Smooth muscle cell of the brain vasculature (primary cell): ENCODE measurements around the gene GAB3.
"Not testable (repeated sequence)": the region's sequence is repeated elsewhere in the genome, so short reads cannot be mapped to it uniquely, and the experiment has no call there.

Experiments
- DNase-seq: peaks from one replicate; pipeline ENCODE4 v3.0.0-alpha.2; 2012; ENCODE audit warnings: low read depth, low spot score

The GAB3 gene

GRCh38 chrX:154724993-154725756 lies 25.7 kb downstream of the GAB3 start:
- DNase-seq: no peak

DNA sequence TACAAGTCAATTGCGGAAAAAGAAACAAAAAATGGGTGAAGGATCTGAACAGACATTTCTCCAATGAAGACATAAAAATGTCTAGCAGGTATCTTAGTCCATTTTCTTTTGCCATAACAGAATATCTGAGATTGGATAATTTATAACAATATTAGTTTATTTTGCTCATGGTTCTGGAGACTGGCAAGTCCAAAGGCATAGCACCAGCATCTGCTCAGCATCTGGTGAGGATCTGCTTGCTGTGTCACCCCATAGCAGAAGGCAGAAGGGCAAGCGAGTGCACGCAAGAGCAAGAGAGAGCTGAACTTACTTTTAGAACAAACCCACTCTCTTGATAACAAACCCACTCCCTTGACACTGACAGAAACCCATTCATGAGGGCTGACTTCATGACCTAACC lies 29.7 kb downstream of the GAB3 start:
- DNase-seq: no peak

- DNase-seq: no peak
Measured at GRCh38 chrX:154720067-154720466, 30.8 kb downstream of the GAB3 start.

DNA sequence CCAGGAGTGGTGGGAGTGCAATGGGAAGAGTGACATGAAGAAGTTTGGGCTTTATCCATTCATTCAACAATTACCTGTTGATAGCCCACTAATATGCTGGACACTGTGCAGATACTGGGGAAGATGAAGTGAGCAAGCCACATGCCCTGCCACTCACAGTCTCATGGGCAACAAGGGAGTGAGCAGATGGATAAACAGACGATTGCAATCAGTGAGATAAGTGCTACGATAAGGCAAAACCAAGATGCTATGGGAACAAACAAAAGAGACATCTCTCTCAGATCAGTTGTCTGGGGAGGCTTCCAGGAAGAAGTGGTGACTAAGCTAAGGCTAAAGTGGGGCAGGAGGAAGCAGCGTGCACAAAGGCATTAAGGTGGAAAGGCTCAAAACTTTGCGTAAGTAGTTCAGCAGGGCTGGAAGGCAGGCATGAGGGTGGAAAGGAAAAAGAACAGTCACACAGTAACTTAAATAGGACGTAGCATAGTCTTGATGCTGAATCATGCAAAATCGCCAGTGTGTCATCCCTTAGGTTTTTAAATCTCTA lies 31.7 kb downstream of the GAB3 start:
- DNase-seq: no peak

DNA sequence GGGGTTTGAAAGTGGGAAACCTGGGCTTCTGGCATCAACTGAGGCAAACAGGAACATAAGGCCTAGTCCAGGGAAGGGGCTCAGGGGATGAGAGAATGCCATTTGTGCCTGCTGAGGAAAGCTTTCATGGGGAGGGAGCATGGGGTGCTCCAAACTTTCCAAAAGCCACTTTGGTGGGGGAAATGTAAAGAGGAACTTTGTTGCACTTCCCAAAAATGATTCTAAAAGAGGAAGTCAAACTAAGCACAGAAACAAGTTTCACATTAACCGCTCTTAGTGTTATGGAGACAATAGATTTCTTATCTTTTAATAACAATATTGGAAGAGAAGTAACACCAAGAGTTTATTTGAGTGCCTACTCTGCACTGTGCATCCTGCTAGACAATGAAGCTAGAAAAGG lies 32.3 kb downstream of the GAB3 start:
- no peak for DNase-seq

DNA sequence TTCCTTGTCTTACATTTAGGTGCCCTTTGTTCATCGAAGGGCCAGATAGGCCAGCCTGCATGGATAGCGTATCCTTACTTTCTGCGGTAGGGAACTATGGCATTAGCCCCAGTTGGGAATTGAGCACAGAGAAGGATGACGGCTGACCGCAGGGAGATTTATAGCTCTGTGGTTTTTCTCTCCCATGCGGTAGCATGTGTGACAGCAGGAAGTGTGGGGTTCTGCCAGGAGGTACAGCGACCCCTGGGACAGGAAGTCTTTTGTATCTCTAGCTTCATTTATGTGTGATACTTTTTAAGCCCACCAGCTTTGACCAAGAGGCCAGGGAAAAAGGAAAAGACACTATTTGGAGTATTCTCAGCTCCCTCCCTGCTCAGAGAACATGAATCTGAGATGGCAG lies 33.1 kb downstream of the GAB3 start:
- no peak for DNase-seq

- no peak for DNase-seq
Measured at GRCh38 chrX:154715825-154716224, 35.1 kb downstream of the GAB3 start.

DNA sequence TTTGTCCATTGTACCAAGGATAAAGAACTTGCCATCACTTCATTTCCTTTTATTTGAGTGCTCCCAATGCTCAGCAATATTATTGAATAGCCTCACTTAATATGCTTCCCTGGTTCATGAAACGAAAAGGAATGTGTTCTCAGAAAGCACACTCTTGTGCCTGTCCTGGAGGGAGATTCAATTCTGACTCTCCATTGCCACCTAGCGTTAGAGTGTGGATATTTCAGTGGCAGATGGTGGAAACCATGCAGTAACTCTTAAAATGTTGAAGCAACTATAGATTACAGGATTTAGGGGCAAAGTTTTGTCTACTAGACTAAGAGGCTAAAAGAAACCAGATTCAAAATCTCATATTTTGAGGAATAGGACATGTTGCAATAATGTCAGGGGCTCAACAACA lies 36.0 kb downstream of the GAB3 start:
- DNase-seq: no peak

DNA sequence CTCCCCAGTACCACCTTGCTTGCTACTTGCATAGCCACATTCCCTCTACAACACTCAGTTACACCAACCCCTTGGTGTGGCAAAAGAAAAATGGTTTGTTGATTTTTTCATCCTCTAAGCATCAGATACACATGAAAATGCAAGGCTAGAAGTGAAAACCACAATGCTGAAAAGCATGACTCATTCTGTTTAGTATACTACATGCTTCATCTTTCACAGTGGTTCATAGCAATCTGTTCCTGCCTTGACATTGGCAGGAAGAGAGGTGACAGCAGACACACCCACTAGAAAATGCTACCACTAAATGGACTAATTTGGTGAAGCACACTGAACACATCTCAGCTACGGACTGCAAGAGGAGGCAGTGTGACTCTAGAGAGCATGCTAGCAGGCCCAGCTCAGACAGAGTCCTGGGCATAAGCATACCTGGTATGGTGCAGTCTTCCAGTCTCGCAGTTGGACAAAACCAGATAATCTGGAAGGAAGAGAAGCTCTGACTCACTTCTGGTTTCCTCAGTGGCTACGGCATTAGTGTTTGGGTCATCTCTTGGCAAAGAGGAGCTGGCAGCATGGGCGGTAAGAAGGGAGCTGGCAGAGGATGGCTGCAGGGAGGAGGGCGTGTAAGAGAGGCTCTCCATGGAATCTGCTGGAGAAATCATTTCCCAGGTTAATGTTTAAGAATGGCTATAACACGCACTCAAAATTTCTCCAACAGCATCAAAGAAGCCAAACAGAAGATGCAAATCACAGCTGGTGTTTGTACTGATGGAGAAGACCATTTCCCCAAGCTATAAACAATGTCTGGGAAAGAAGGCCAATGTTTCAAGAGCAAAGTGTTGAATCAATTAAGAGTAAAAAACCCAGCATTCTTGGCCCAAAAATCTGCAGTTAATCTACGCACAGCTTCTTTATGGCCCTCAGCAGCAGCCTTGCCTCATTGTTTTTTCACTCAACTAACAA lies 37.8 kb downstream of the GAB3 start:
- no peak for DNase-seq

DNA sequence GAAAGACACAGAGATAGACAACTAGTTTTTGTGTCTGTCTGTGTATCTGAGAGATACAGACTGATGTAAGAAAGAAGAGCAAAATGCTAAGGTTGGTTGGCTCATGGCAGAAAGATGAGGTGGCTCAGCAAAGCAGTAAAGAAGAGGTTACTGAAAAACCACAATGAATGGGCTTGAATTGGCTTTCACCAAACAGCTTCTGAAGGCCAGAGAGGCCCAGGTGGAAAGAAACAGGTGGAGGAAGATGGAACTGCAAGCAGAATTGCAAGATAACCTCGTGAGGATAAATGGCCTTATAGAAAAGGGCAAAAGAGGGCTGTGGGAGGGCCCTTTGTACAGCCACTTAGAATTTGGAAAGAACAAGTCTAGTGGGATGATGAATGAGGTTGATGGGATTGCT lies 39.6 kb downstream of the GAB3 start:
- no peak for DNase-seq

DNA sequence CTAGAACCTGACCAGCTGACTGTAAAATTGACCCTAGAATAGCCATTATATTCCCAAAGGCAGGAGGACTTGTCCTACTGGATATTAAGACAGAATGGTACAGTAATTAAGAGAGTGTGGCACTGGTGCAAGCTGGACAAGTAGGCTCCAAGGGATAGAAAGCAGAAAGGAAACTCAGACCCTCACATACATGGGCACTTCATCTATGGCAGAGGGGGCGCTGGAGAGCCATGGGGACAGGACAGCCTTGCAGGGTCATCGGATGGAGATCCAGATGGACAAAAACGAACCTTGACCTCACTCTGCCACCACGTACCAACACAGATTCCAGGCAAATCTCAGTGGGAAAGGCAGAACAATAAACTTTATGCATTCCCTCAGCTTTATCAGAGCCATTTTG lies 40.6 kb downstream of the GAB3 start:
- no peak for DNase-seq

DNA sequence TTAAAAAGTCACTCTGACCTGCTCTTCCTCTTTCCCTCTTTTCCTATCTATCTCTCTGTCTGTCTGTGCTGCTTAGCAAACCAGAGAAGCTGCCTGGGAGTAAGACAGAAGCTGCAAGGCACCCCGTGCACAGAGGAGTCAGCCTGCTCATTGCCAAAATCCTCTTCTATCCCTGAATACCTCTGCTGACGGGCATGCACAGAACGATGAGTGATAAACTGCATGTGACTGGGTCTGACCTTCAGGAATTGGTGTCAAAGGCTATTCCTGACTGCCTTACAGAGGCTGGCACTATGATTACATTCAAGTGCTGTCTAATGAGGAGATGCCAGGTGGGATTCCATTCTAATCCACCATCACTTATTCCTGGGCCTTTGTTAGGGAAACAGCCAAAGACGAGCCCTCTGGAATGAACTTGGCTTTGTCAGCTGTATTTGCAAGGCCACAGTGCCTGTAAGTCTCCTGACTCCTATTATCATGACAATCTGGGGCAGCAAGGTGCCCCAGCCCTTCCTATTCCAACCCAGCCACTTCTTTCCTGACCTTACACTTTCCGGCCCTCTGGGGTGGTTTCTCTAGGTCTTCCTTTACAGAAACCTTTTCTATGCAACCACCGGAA lies 52.1 kb downstream of the GAB3 start:
- DNase-seq: no peak

DNA sequence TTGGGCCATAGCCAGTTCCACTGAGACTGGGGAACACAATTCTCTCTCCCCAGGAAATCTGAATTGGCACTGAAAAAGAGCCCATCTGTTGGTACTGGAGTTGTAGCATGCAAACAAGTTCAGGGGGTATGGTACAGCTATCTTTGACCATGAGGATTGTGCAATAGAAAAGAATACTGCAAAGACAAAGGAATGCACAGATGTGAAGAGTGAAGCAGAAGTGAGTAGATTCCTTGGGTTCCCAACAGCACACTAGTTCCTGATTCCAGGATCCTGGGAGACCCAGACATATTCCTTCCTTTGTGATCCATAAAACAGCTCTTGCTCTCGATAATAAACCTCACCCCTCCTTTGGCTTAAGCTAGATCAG lies 54.2 kb downstream of the GAB3 start:
- DNase-seq: no peak

GRCh38 chrX:154695911-154696675 lies 54.8 kb downstream of the GAB3 start:
- no peak for DNase-seq

- DNase-seq: no peak
Measured at GRCh38 chrX:154693394-154693793, 57.5 kb downstream of the GAB3 start.

GRCh38 chrX:154690438-154690837 lies 60.4 kb downstream of the GAB3 start:
- not testable (repeated sequence) for DNase-seq

GRCh38 chrX:154672084-154672483 lies 78.8 kb downstream of the GAB3 start:
- DNase-seq: not testable (repeated sequence)

DNA sequence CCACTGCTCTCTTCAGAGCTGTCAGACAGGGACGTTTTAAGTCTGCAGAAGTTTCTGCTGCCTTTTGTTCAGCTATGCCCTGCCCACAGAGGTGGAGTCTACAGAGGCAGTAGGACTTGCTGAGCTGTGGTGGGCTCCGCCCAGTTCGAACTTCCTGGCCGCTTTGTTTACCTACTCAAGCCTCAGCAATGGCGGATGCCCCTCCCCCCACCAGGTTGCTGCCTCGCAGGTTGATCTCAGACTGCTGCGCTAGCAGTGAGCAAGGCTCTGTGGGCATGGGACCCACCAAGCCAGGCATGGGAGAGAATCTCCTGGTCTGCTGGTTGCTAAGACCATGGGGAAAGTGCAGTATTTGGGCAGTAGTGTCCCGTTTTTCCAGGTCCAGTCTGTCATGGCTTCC lies 80.0 kb downstream of the GAB3 start:
- DNase-seq: not testable (repeated sequence)

GRCh38 chrX:154661899-154662298 lies 89.0 kb downstream of the GAB3 start:
- no peak for DNase-seq

DNA sequence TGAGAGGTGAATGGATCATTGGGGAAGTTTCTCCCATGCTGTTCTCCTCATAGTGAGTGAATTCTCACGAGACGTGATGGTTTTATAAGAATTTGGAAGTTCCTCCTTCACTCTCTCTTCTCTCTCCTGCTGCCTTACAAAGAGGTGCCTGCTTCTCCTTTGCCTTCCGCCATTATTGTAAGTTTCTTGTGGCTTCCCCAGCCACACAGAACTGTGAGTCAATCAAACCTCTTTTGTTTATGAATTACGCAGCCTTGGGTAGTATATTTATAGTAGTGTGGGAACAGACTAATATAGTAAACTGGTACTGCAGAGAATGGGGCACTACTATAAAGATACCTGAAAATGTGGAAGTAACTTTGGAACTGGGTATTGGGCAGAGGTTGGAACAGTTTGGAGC lies 89.7 kb downstream of the GAB3 start:
- DNase-seq: no peak

DNA sequence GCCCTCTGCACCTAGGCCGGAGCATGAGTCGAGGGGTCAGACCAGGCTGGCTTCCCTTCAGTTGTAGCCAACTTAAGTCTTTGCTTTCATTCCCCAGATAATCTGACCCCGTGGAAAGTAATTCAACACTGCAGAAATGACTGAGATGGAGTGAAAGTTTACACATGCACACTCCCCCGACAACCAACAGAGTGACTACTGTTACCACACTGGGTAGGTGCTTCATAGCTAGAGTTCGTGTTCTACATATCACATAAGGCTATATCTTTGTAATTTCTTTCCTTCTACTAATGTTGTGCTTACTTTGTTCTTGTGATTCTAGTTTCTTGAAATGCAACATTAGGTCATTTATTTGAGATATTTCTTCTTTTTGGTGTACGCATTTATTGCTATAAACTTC lies 90.3 kb downstream of the GAB3 start:
- DNase-seq: no peak
